Body of pancreas (tissue), 4 donors: ENCODE results near the gene CYP4F11. TPM values are rescaled to one million over a fixed set of nuclear protein-coding genes. Genes with fewer than 3 reads are reported as not detected.
"Not testable (repeated sequence)": the region's sequence is repeated elsewhere in the genome, so short reads cannot be mapped to it uniquely, and the experiment has no call there.

ENCODE experiments used
- ATAC-seq: fragments of 150-250 bp; one replicate; pipeline ENCODE4 v1.9.1; 2016
- DNase-seq, 4 donors: peaks; one replicate each; pipeline ENCODE4 v3.0.0-alpha.2; 2019
- H3K27ac ChIP-seq, 4 donors: fragments of 200-600 bp; sonication (generic); 1 replicate in 3 of 4; 2 replicates in 1 of 4; pipeline versions ENCODE4 v1.5.1 to v1.6.1; 2016 to 2019; ENCODE audit warnings: mild to moderate bottlenecking in 1 of 4, mixed read lengths in 1 of 4, moderate library complexity in 1 of 4
- H3K27me3 ChIP-seq, 2 donors: fragments of 200-600 bp; sonication (generic); one replicate each; pipeline ENCODE4 v1.6.0; 2016; ENCODE audit warnings: mild to moderate bottlenecking in 1 of 2
- H3K36me3 ChIP-seq, 2 donors: fragments of 200-600 bp; sonication (generic); replicated peaks in 1 of 2; 2 replicates each; pipeline ENCODE4 v1.5.1; 2016; ENCODE audit warnings: low read depth in 2 of 2; ENCODE audit not compliant: insufficient read depth in 1 of 2
- H3K4me1 ChIP-seq: fragments of 200-600 bp; sonication (generic); one replicate; pipeline ENCODE4 v1.6.0; 2016
- H3K4me3 ChIP-seq, 2 donors: fragments of 200-600 bp; sonication (generic); 1 replicate in 1 of 2; 2 replicates in 1 of 2; pipeline ENCODE4 v1.5.1; 2016 to 2019
- H3K9me3 ChIP-seq, 3 donors: fragments of 200-600 bp; sonication (generic); 1 replicate in 2 of 3; 2 replicates in 1 of 3; pipeline ENCODE4 v1.5.1; 2016
- CTCF ChIP-seq, 7 experiments: fragments of 450-650 bp in 4 of 7; fragments of 200-600 bp in 3 of 7; sonication (generic) in 3 of 7; IDR thresholded peaks; one replicate each; pipeline ENCODE4 v1.5.1; 2016 to 2019; ENCODE audit warnings: antibody characterized with exemption in 7 of 7
- POLR2A ChIP-seq, 3 donors: fragments of 450-650 bp; IDR thresholded peaks; one replicate each; pipeline ENCODE4 v1.6.1; 2016; ENCODE audit warnings: antibody characterized with exemption in 3 of 3, mild to moderate bottlenecking in 2 of 3
- WGBS, 2 donors: methylation state at CpG; one replicate each; pipeline ENCODE4 v1.1.5; 2017; 5-methylcytosine and 5-hydroxymethylcytosine counted together
- intact Hi-C: fragments of 100-400 bp; cut with DNase I; formaldehyde crosslinking; loops from one replicate; pipeline ENCODE4 v1.15.1; 2023
- total RNA-seq, 2 donors: library from RNA; depleted of rRNA; stranded (reverse); fragments of >200 nt; gene quantifications; one replicate each; pipeline ENCODE4 v1.1.0, GENCODE V29; 2016

Gene CYP4F11
- total RNA-seq, 2 donors from 2014 or later: 3.9 TPM; not detected in 1

GRCh38 chr19:15895876-15896430 is 38.4 kb downstream of the CYP4F11 start:
- Histone ChIP-seq H3K36me3 (no peaks in the 10 kb centered on the region), H3K4me3 (no peak overlapping the region), H3K9me3 (no peaks in the 10 kb centered on the region), H3K4me1 (no peaks in the 10 kb centered on the region), H3K27me3 (peaks cover 0 to 3% of the 10 kb centered on the region in 2 donors), H3K27ac (no peak overlapping the region)
- ATAC-seq: no peak
- no peak for TF ChIP-seq CTCF (IDR thresholded peaks at IDR 0.05)
- TF ChIP-seq POLR2A (IDR thresholded peaks at IDR 0.05): no peak
- WGBS, 2 donors: 71% methylated on average over 4 of the region's 4 CpGs
- intact Hi-C loops: no loop called here
- DNase-seq: no peak

- H3K27me3 ChIP-seq: peaks cover 0 to 3% of the 10 kb centered on the region in 2 donors
- H3K4me3 ChIP-seq: no peak overlapping the region
- TF ChIP-seq CTCF (IDR thresholded peaks at IDR 0.05): no peak
- TF ChIP-seq POLR2A (IDR thresholded peaks at IDR 0.05): no peak
- no peaks in the 10 kb centered on the region for H3K4me1 ChIP-seq
- no peak overlapping the region for H3K27ac ChIP-seq
- DNase-seq (no peak), ATAC-seq (no peak)
- WGBS, 2 donors: 86% methylated on average over 2 of the region's 2 CpGs
- intact Hi-C loops: no loop called here
- no peaks in the 10 kb centered on the region for H3K9me3 ChIP-seq
- no peaks in the 10 kb centered on the region for H3K36me3 ChIP-seq
Measured at GRCh38 chr19:15894359-15894758, 40.0 kb downstream of the CYP4F11 start.

GRCh38 chr19:15893477-15893876 is 40.9 kb downstream of the CYP4F11 start:
- no peak for ATAC-seq
- 56 to 67% methylated on average over 6 to 7 of the region's 7 CpGs for WGBS, 2 donors
- no peaks in the 10 kb centered on the region for H3K4me1 ChIP-seq
- TF ChIP-seq POLR2A (IDR thresholded peaks at IDR 0.05): no peak
- TF ChIP-seq CTCF (IDR thresholded peaks at IDR 0.05): no peak
- intact Hi-C loops: no loop called here
- DNase-seq: no peak
- H3K27ac ChIP-seq: no peak overlapping the region
- peaks cover 0 to 3% of the 10 kb centered on the region in 2 donors for H3K27me3 ChIP-seq
- H3K36me3 ChIP-seq: no peaks in the 10 kb centered on the region
- no peak overlapping the region for H3K4me3 ChIP-seq
- H3K9me3 ChIP-seq: no peaks in the 10 kb centered on the region

- H3K9me3 ChIP-seq: no peaks in the 10 kb centered on the region
- DNase-seq (no peak), ATAC-seq (no peak)
- intact Hi-C loops: no loop called here
- H3K36me3 ChIP-seq: no peaks in the 10 kb centered on the region
- H3K27ac ChIP-seq: no peak overlapping the region
- no peak for TF ChIP-seq POLR2A (IDR thresholded peaks at IDR 0.05)
- TF ChIP-seq CTCF (IDR thresholded peaks at IDR 0.05): no peak
- no peaks in the 10 kb centered on the region for H3K4me1 ChIP-seq
- H3K4me3 ChIP-seq: no peak overlapping the region
- WGBS, 2 donors: 57 to 76% methylated on average over 5 to 6 of the region's 6 CpGs
- no peaks in the 10 kb centered on the region for H3K27me3 ChIP-seq
Measured at GRCh38 chr19:15892012-15892411, 42.3 kb downstream of the CYP4F11 start.

GRCh38 chr19:15891434-15891833 is 42.9 kb downstream of the CYP4F11 start:
- intact Hi-C loops: no loop called here
- Histone ChIP-seq H3K36me3 (no peaks in the 10 kb centered on the region), H3K9me3 (no peaks in the 10 kb centered on the region), H3K4me3 (no peak overlapping the region), H3K27ac (no peak overlapping the region), H3K27me3 (no peaks in the 10 kb centered on the region), H3K4me1 (no peaks in the 10 kb centered on the region)
- ATAC-seq: no peak
- 61 to 68% methylated on average over 6 of the region's 6 CpGs for WGBS, 2 donors
- no peak for TF ChIP-seq CTCF (IDR thresholded peaks at IDR 0.05)
- TF ChIP-seq POLR2A (IDR thresholded peaks at IDR 0.05): no peak
- no peak for DNase-seq

GRCh38 chr19:15889339-15889738 is 45.0 kb downstream of the CYP4F11 start:
- H3K4me3 ChIP-seq, ATAC-seq, H3K9me3 ChIP-seq, DNase-seq, H3K27me3 ChIP-seq, intact Hi-C loops, H3K4me1 ChIP-seq, H3K27ac ChIP-seq, H3K36me3 ChIP-seq: not testable (repeated sequence)
- 73 to 89% methylated on average over 2 to 9 of the region's 9 CpGs for WGBS, 2 donors
